H4 (cell line): ENCODE data around the gene TIMM29. TPM values are rescaled to one million over a fixed set of nuclear protein-coding genes. Genes with fewer than 3 reads are reported as not detected.
"Not testable (repeated sequence)": the region's sequence is repeated elsewhere in the genome, so short reads cannot be mapped to it uniquely, and the experiment has no call there.

Experiments
- DNase-seq: peaks from one replicate; pipeline ENCODE4 v3.0.0-alpha.2; 2015; ENCODE audit warnings: low spot score
- total RNA-seq: library from RNA; depleted of rRNA; stranded (reverse); fragments of >200 nt; shearing (Covaris generic); gene quantifications from 2 replicates; pipeline ENCODE4 v1.2.3, GENCODE V29; 2014

The TIMM29 gene
- total RNA-seq, 1 experiment from 2014 or later = 11.2 TPM

GRCh38 chr19:10912619-10913018 is 16.0 kb upstream of the TIMM29 start:
- DNase-seq = no peak

GRCh38 chr19:10913716-10914340 is 14.8 kb upstream of the TIMM29 start:
- DNase-seq = peak; percentile 3

GRCh38 chr19:10915130-10916091 is 13.2 kb upstream of the TIMM29 start:
- DNase-seq = peak; percentile 30

GRCh38 chr19:10916602-10917001 is 12.0 kb upstream of the TIMM29 start:
- DNase-seq = no peak

- no peak for DNase-seq
Observed at GRCh38 chr19:10918359-10918758, 10.3 kb upstream of the TIMM29 start.

- no peak for DNase-seq
Observed at GRCh38 chr19:10919352-10920287, 9.0 kb upstream of the TIMM29 start.

- DNase-seq = no peak
Observed at GRCh38 chr19:10920288-10920655, 8.3 kb upstream of the TIMM29 start.

GRCh38 chr19:10920781-10921180 is 7.8 kb upstream of the TIMM29 start:
- no peak for DNase-seq

GRCh38 chr19:10921199-10921909 is 7.3 kb upstream of the TIMM29 start:
- DNase-seq = no peak

GRCh38 chr19:10921910-10922637 is 6.5 kb upstream of the TIMM29 start:
- no peak for DNase-seq

- DNase-seq = no peak
Observed at GRCh38 chr19:10922638-10923014, 6.0 kb upstream of the TIMM29 start.

GRCh38 chr19:10923260-10924112 is 5.1 kb upstream of the TIMM29 start:
- DNase-seq = no peak

GRCh38 chr19:10924597-10924996 is 4.0 kb upstream of the TIMM29 start:
- DNase-seq = no peak

- no peak for DNase-seq
Observed at GRCh38 chr19:10927730-10928562, 665 bp upstream of the TIMM29 start.

GRCh38 chr19:10929402-10929794 is 787 bp downstream of the TIMM29 start:
- DNase-seq = no peak

GRCh38 chr19:10935371-10936059 is 6.9 kb downstream of the TIMM29 start:
- DNase-seq = no peak

GRCh38 chr19:10936661-10937084 is 8.1 kb downstream of the TIMM29 start:
- peak; percentile 77 for DNase-seq

- not testable (repeated sequence) for DNase-seq
Observed at GRCh38 chr19:10941649-10942048, 13.0 kb downstream of the TIMM29 start.
